ENCODE results near the gene DOP1B.

GRCh38 chr21:36205962-36206361 lies 49.3 kb downstream of the DOP1B start:
- TF ChIP-seq CTCF (IDR thresholded peaks at IDR 0.05) = no peak
- no peak for TF ChIP-seq POLR2A (IDR thresholded peaks at IDR 0.05)

Data from adrenal gland (tissue), 5 donors.